ENCODE results near the gene SLC6A6. TPM values are rescaled to one million over a fixed set of nuclear protein-coding genes. Genes with fewer than 3 reads are reported as not detected.

SLC6A6 gene
- total RNA-seq, 3 donors from 2014 or later, result 22.1 to 52.4 (median 27.5) TPM

- intact Hi-C loops (cut with DNase I; ENCODE audit: low total_unique reads), result no loop called here
- TF ChIP-seq POLR2AphosphoS5 (IDR thresholded peaks at IDR 0.05) (no peak), POLR2A (IDR thresholded peaks at IDR 0.05) (no peak), CTCF (IDR thresholded peaks at IDR 0.05) (no peak)
- H3K27me3 ChIP-seq, result no peaks in the 10 kb centered on the region
- H3K4me3 ChIP-seq, result no peak overlapping the region
- no peak overlapping the region for H3K27ac ChIP-seq
- H3K36me3 ChIP-seq, result no peaks in the 10 kb centered on the region
- peaks cover 0 to 1% of the 10 kb centered on the region in 2 donors for H3K4me1 ChIP-seq
- DNase-seq (ENCODE audit: low spot score in 2 of 2), result no peak
- H3K9me3 ChIP-seq, result no peaks in the 10 kb centered on the region
Measured at GRCh38 chr3:14377044-14377837, 25.2 kb upstream of the SLC6A6 start.

- no peaks in the 10 kb centered on the region for H3K36me3 ChIP-seq
- no peak overlapping the region for H3K4me3 ChIP-seq
- DNase-seq (ENCODE audit: low spot score in 2 of 2), result no peak
- no peaks in the 10 kb centered on the region for H3K4me1 ChIP-seq
- no peaks in the 10 kb centered on the region for H3K9me3 ChIP-seq
- no peaks in the 10 kb centered on the region for H3K27me3 ChIP-seq
- H3K27ac ChIP-seq, result no peak overlapping the region
- TF ChIP-seq POLR2A (IDR thresholded peaks at IDR 0.05), result no peak
- TF ChIP-seq POLR2AphosphoS5 (IDR thresholded peaks at IDR 0.05), result no peak
- TF ChIP-seq CTCF (IDR thresholded peaks at IDR 0.05), result no peak
- intact Hi-C loops (cut with DNase I; ENCODE audit: low total_unique reads), result no loop called here
Measured at GRCh38 chr3:14377838-14378169, 24.6 kb upstream of the SLC6A6 start.

GRCh38 chr3:14378415-14378814 lies 24.0 kb upstream of the SLC6A6 start:
- no peak overlapping the region for H3K4me3 ChIP-seq
- intact Hi-C loops (cut with DNase I; ENCODE audit: low total_unique reads), result no loop called here
- DNase-seq (ENCODE audit: low spot score in 2 of 2), result no peak
- no peak overlapping the region for H3K27ac ChIP-seq
- no peak for TF ChIP-seq POLR2AphosphoS5 (IDR thresholded peaks at IDR 0.05)
- TF ChIP-seq CTCF (IDR thresholded peaks at IDR 0.05), result no peak
- no peak for TF ChIP-seq POLR2A (IDR thresholded peaks at IDR 0.05)
- H3K27me3 ChIP-seq, result no peaks in the 10 kb centered on the region
- no peaks in the 10 kb centered on the region for H3K9me3 ChIP-seq
- no peaks in the 10 kb centered on the region for H3K36me3 ChIP-seq
- no peaks in the 10 kb centered on the region for H3K4me1 ChIP-seq

- no peaks in the 10 kb centered on the region for H3K4me1 ChIP-seq
- intact Hi-C loops (cut with DNase I; ENCODE audit: low total_unique reads), result no loop called here
- H3K4me3 ChIP-seq, result no peak overlapping the region
- H3K27ac ChIP-seq, result no peak overlapping the region
- H3K9me3 ChIP-seq, result no peaks in the 10 kb centered on the region
- no peaks in the 10 kb centered on the region for H3K27me3 ChIP-seq
- DNase-seq (ENCODE audit: low spot score in 2 of 2), result no peak
- TF ChIP-seq POLR2A (IDR thresholded peaks at IDR 0.05) (no peak), POLR2AphosphoS5 (IDR thresholded peaks at IDR 0.05) (no peak), CTCF (IDR thresholded peaks at IDR 0.05) (no peak)
- no peaks in the 10 kb centered on the region for H3K36me3 ChIP-seq
Measured at GRCh38 chr3:14379843-14380242, 22.6 kb upstream of the SLC6A6 start.

- Histone ChIP-seq H3K27ac (no peak overlapping the region), H3K4me3 (no peak overlapping the region), H3K4me1 (no peaks in the 10 kb centered on the region), H3K27me3 (no peaks in the 10 kb centered on the region), H3K9me3 (no peaks in the 10 kb centered on the region), H3K36me3 (no peaks in the 10 kb centered on the region)
- no peak for DNase-seq (ENCODE audit: low spot score in 2 of 2)
- intact Hi-C loops (cut with DNase I; ENCODE audit: low total_unique reads), result no loop called here
- TF ChIP-seq CTCF (IDR thresholded peaks at IDR 0.05) (no peak), POLR2AphosphoS5 (IDR thresholded peaks at IDR 0.05) (no peak), POLR2A (IDR thresholded peaks at IDR 0.05) (no peak)
Measured at GRCh38 chr3:14386254-14386653, 16.2 kb upstream of the SLC6A6 start.

Data from breast epithelium (tissue), 4 donors.